DND-41 (cell line): Measurements from ENCODE around the gene DYRK1A.

ENCODE experiments used
- EZH2 ChIP-seq: IDR thresholded peaks from 3 replicates; pipeline ENCODE4 v1.6.1; 2012; ENCODE audit warnings: borderline replicate concordance, low read depth, mild to moderate bottlenecking, moderate library complexity, low read length, inconsistent platforms; ENCODE audit not compliant: severe bottlenecking
- TF ChIP-seq, protein P1 (sequence below): IDR thresholded peaks from 2 replicates; pipeline ENCODE4 v1.5.1; 2012; ENCODE audit warnings: borderline replicate concordance, low read length, moderate library complexity, mild to moderate bottlenecking; ENCODE audit not compliant: poor library complexity, severe bottlenecking; ENCODE audit errors: extremely low read depth

DNA sequence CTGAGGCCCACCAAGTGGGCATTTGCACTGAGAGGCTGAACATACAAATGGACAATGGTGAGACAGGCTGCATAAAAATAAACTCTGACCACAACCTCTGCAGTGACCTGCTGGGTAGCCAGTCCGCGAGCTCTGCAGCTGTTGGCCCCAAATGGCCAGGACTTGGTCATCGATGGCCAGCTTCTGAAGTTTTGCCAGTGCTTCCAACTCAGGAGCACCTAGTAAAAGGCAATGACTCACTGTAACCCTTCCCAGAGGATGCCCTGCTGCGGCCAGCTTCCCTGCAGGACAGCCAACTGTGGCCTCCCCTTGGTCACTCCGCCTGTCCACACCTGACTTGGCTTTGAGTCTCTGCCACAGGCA, 185.4 kb downstream of the DYRK1A start:
- TF ChIP-seq, protein P1, sequence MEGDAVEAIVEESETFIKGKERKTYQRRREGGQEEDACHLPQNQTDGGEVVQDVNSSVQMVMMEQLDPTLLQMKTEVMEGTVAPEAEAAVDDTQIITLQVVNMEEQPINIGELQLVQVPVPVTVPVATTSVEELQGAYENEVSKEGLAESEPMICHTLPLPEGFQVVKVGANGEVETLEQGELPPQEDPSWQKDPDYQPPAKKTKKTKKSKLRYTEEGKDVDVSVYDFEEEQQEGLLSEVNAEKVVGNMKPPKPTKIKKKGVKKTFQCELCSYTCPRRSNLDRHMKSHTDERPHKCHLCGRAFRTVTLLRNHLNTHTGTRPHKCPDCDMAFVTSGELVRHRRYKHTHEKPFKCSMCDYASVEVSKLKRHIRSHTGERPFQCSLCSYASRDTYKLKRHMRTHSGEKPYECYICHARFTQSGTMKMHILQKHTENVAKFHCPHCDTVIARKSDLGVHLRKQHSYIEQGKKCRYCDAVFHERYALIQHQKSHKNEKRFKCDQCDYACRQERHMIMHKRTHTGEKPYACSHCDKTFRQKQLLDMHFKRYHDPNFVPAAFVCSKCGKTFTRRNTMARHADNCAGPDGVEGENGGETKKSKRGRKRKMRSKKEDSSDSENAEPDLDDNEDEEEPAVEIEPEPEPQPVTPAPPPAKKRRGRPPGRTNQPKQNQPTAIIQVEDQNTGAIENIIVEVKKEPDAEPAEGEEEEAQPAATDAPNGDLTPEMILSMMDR: no peak
- no peak for TF ChIP-seq EZH2
